RWPE2 (cell line): Measurements from ENCODE around the gene TPT1.
"Not testable (repeated sequence)": the region's sequence is repeated elsewhere in the genome, so short reads cannot be mapped to it uniquely, and the experiment has no call there.

Experiments used
- ATAC-seq: fragments of 200-7000 bp; cut with Tn5 transposase; 3 replicates; pipeline ENCODE4 v1.9.1; 2021; ENCODE audit warnings: low read depth
- DNase-seq: peaks from one replicate; pipeline ENCODE4 v3.0.0-alpha.2; 2020; ENCODE audit warnings: low spot score
- H3K27ac ChIP-seq: fragments of 450-650 bp; 2 replicates; pipeline ENCODE4 v1.5.1; 2017; ENCODE audit warnings: mild to moderate bottlenecking; ENCODE audit not compliant: poor library complexity, severe bottlenecking
- H3K27me3 ChIP-seq: fragments of 250-450 bp; sonication (Bioruptor Pico); 2 replicates; pipeline ENCODE4 v1.5.1; 2021; ENCODE audit warnings: mild to moderate bottlenecking, moderate library complexity; ENCODE audit not compliant: insufficient read depth, poor library complexity, severe bottlenecking
- H3K36me3 ChIP-seq: fragments of 250-450 bp; sonication (Bioruptor Pico); 2 replicates; pipeline ENCODE4 v1.5.1; 2020; ENCODE audit warnings: low read depth, mild to moderate bottlenecking, moderate library complexity
- H3K4me1 ChIP-seq: fragments of 250-450 bp; sonication (Bioruptor Pico); 2 replicates; pipeline ENCODE4 v1.5.1; 2021; ENCODE audit warnings: mild to moderate bottlenecking, moderate library complexity; ENCODE audit not compliant: insufficient read depth, poor library complexity, severe bottlenecking
- H3K4me3 ChIP-seq: fragments of 250-450 bp; sonication (Bioruptor Pico); 2 replicates; pipeline ENCODE4 v1.5.1; 2021; ENCODE audit warnings: mild to moderate bottlenecking, moderate library complexity; ENCODE audit not compliant: severe bottlenecking
- H3K9me3 ChIP-seq: fragments of 250-450 bp; sonication (Bioruptor Pico); 2 replicates; pipeline ENCODE4 v1.5.1; 2021; ENCODE audit warnings: mild to moderate bottlenecking, moderate library complexity; ENCODE audit not compliant: severe bottlenecking
- TF ChIP-seq, protein P1 (sequence below): fragments of 450-650 bp; IDR thresholded peaks from one replicate; pipeline ENCODE4 v1.5.1; 2017; ENCODE audit warnings: mild to moderate bottlenecking, moderate library complexity; ENCODE audit not compliant: poor library complexity, severe bottlenecking

TPT1 gene

DNA sequence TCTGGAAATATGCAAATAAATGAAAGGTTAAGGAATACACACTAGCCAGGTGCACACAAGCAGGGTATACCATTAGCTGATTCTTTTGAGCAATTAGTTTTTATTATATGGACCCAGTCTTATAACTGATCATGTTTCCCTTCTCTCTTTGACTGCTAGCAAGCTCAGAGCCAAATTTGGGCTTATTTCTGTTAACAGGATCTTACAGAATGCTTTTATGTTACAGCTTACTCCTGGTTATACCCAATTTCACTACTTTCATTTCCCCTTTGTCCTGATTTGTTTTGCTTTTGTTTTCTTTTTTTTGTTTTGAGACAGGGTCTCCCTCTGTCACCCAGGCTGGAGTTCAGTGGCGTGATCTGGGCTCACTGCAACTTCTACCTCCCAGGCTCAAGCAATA, 12.9 kb upstream of the TPT1 start:
- no peak for ATAC-seq

GRCh38 chr13:45352031-45352430, 11.0 kb upstream of the TPT1 start:
- Histone ChIP-seq H3K4me3 (no peak overlapping the region), H3K9me3 (no peaks in the 10 kb centered on the region), H3K27me3 (no peaks in the 10 kb centered on the region), H3K36me3 (peaks cover 57% of the 10 kb centered on the region), H3K4me1 (peaks cover 6% of the 10 kb centered on the region), H3K27ac (peak overlapping the region; percentile 59)
- ATAC-seq (peak; percentile 98), DNase-seq (peak; percentile 68)
- TF ChIP-seq, protein P1, sequence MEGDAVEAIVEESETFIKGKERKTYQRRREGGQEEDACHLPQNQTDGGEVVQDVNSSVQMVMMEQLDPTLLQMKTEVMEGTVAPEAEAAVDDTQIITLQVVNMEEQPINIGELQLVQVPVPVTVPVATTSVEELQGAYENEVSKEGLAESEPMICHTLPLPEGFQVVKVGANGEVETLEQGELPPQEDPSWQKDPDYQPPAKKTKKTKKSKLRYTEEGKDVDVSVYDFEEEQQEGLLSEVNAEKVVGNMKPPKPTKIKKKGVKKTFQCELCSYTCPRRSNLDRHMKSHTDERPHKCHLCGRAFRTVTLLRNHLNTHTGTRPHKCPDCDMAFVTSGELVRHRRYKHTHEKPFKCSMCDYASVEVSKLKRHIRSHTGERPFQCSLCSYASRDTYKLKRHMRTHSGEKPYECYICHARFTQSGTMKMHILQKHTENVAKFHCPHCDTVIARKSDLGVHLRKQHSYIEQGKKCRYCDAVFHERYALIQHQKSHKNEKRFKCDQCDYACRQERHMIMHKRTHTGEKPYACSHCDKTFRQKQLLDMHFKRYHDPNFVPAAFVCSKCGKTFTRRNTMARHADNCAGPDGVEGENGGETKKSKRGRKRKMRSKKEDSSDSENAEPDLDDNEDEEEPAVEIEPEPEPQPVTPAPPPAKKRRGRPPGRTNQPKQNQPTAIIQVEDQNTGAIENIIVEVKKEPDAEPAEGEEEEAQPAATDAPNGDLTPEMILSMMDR, result no peak

More for the DNA sequence above, 12.9 kb upstream of the TPT1 start:
- DNase-seq, result no peak
- H3K9me3 ChIP-seq, result no peaks in the 10 kb centered on the region
- peaks cover 45% of the 10 kb centered on the region for H3K36me3 ChIP-seq
- H3K4me1 ChIP-seq, result peaks cover 6% of the 10 kb centered on the region
- TF ChIP-seq, protein P1, result no peak
- H3K4me3 ChIP-seq, result no peak overlapping the region
- no peaks in the 10 kb centered on the region for H3K27me3 ChIP-seq
- no peak overlapping the region for H3K27ac ChIP-seq

DNA sequence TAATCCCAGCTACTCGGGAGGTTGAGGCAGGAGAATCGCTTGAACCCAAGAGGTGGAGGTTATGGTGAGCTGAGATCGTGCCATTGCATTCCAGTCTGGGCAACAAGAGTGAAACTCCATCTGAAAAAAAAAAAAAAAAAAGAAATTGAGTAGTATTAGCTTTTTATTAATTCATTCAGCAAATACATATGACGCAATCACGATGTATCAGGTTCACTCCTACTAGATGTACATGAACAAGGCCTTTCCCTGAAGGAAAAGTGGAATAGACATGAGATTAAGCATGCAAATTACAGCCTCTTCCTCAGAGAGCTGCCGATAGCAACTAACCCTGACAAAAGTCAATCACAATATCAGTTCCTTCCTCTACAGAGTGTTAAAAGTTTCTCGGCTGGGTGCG, 9.2 kb upstream of the TPT1 start:
- Histone ChIP-seq H3K36me3 (peaks cover 54% of the 10 kb centered on the region), H3K27me3 (no peaks in the 10 kb centered on the region)

GRCh38 chr13:45349438-45349837, 8.5 kb upstream of the TPT1 start:
- Histone ChIP-seq H3K27me3 (no peaks in the 10 kb centered on the region), H3K27ac (no peak overlapping the region), H3K9me3 (no peaks in the 10 kb centered on the region), H3K4me1 (peaks cover 6% of the 10 kb centered on the region), H3K36me3 (peaks cover 52% of the 10 kb centered on the region), H3K4me3 (no peak overlapping the region)
- ATAC-seq, result no peak
- no peak for DNase-seq
- TF ChIP-seq, protein P1, result no peak

More for the DNA sequence above, 9.2 kb upstream of the TPT1 start:
- H3K4me1 ChIP-seq, result peaks cover 6% of the 10 kb centered on the region
- no peak overlapping the region for H3K4me3 ChIP-seq
- ATAC-seq (no peak), DNase-seq (no peak)
- H3K27ac ChIP-seq, result no peak overlapping the region
- TF ChIP-seq, protein P1, result no peak
- no peaks in the 10 kb centered on the region for H3K9me3 ChIP-seq

GRCh38 chr13:45344064-45344463, 3.1 kb upstream of the TPT1 start:
- H3K27ac ChIP-seq, H3K27me3 ChIP-seq, H3K4me1 ChIP-seq, ATAC-seq, H3K9me3 ChIP-seq, DNase-seq, H3K4me3 ChIP-seq: not testable (repeated sequence)
- H3K36me3 ChIP-seq, result peaks cover 65% of the 10 kb centered on the region

GRCh38 chr13:45343102-45343501, 2.1 kb upstream of the TPT1 start:
- not testable (repeated sequence) for H3K27me3 ChIP-seq, H3K4me3 ChIP-seq, ATAC-seq, H3K27ac ChIP-seq, DNase-seq, H3K9me3 ChIP-seq
- Histone ChIP-seq H3K36me3 (peaks cover 70% of the 10 kb centered on the region), H3K4me1 (peaks cover 15% of the 10 kb centered on the region)

DNA sequence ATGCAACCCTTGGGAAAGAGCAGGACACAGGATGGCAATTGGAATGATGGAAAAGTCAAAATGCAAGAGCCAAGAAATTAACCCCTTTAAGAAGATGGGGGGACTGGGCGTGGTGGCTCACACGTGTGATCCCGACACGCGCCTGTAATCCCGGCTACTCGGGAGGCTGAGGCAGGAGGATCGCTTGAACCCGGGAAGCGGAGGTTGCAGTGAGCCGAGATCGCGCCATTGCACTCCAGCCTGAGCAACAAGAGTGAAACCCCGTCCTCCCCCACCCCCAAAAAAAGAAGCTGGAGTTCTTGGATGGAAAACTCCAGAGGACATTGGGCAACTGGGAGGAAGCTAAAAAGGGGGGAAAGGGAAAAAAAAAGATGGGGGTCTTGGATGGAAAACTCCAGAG, 1.7 kb upstream of the TPT1 start:
- Histone ChIP-seq H3K27ac (peak overlapping the region; percentile 95), H3K4me3 (peak overlapping the region; percentile 71), H3K36me3 (peaks cover 70% of the 10 kb centered on the region), H3K4me1 (peaks cover 19% of the 10 kb centered on the region)
- not testable (repeated sequence) for DNase-seq, H3K27me3 ChIP-seq, ATAC-seq, H3K9me3 ChIP-seq
